NT2/D1 (cell line): ENCODE data around the gene CLEC16A.

Source experiments
- SUZ12 ChIP-seq: IDR thresholded peaks from 2 replicates; pipeline ENCODE4 v1.6.1; 2011; ENCODE audit not compliant: insufficient read length, insufficient read depth; ENCODE audit errors: extremely low read depth
- ZNF274 ChIP-seq: IDR thresholded peaks from 2 replicates; pipeline ENCODE4 v1.6.1; 2011; ENCODE audit warnings: mild to moderate bottlenecking, low read depth, low read length

DNA sequence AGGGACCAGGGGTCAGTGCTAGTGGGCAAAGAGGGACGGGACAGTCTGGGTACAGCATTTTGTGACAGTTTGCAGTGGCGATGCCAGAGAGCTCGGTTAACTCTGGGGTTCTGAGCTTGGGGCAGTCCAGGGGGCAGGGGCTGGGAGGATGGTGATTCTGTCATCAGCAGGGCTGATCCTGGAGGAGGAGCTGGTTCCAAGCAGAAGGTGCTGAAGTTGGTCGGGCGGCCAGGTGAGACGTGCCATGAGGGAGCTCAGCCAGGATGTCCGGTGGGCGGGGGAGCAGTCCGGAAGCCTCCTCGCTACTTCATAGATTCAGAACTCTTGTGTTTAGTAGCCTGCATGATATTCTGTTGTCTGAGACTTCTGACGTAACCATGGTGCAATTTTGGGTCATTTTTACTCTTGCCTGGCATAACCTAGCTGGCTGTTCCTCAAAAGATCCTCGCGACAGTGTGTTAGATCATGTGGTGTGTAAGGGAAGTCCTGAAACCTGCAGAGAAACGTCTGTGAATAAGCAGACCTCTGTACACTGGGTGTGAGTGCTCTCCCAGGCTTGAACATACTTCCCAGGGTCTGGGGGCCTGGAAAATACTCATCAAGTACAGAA, 122.0 kb downstream of the CLEC16A start:
- TF ChIP-seq ZNF274 (no peak), SUZ12 (no peak)
